ENCODE data around the gene VDR.

The VDR gene

GRCh38 chr12:47808574-47809365 is 96.0 kb downstream of the VDR start:
- DNase-seq = no peak

GRCh38 chr12:47808050-47808449 is 96.7 kb downstream of the VDR start:
- no peak for DNase-seq

- DNase-seq = no peak
Observed at GRCh38 chr12:47807338-47807737, 97.5 kb downstream of the VDR start.

- DNase-seq = no peak
Observed at GRCh38 chr12:47805417-47805816, 99.4 kb downstream of the VDR start.

- no peak for DNase-seq
Observed at GRCh38 chr12:47804171-47804570, 100.6 kb downstream of the VDR start.

GRCh38 chr12:47803191-47803875 is 101.5 kb downstream of the VDR start:
- DNase-seq = no peak

- no peak for DNase-seq
Observed at GRCh38 chr12:47802312-47802711, 102.5 kb downstream of the VDR start.

- no peak for DNase-seq
Observed at GRCh38 chr12:47801904-47802246, 102.9 kb downstream of the VDR start.

GRCh38 chr12:47801170-47801903 is 103.5 kb downstream of the VDR start:
- DNase-seq = no peak

- no peak for DNase-seq
Observed at GRCh38 chr12:47800582-47800981, 104.2 kb downstream of the VDR start.

GRCh38 chr12:47799357-47799955 is 105.3 kb downstream of the VDR start:
- DNase-seq = no peak

GRCh38 chr12:47798382-47798948 is 106.3 kb downstream of the VDR start:
- no peak for DNase-seq

- DNase-seq = no peak
Observed at GRCh38 chr12:47797441-47797840, 107.4 kb downstream of the VDR start.

- DNase-seq = no peak
Observed at GRCh38 chr12:47795814-47796411, 108.9 kb downstream of the VDR start.

GRCh38 chr12:47795121-47795813 is 109.5 kb downstream of the VDR start:
- DNase-seq = no peak

GRCh38 chr12:47794679-47795078 is 110.1 kb downstream of the VDR start:
- no peak for DNase-seq

GRCh38 chr12:47793015-47793681 is 111.6 kb downstream of the VDR start:
- DNase-seq = no peak

GRCh38 chr12:47791874-47792273 is 112.9 kb downstream of the VDR start:
- DNase-seq = no peak

Measured in NCI-H1105 (cell line).